CD14-positive monocyte (primary cell): ENCODE data around the gene GRM5. TPM values are rescaled to one million over a fixed set of nuclear protein-coding genes. Genes with fewer than 3 reads are reported as not detected.

Experiments
- DNase-seq, 3 donors: peaks; one replicate each; pipeline ENCODE4 v3.0.0-alpha.2; 2011 to 2022
- H2AFZ ChIP-seq: 2 replicates; pipeline ENCODE4 v1.6.0; 2012; ENCODE audit warnings: mild to moderate bottlenecking, low read depth, low read length, inconsistent platforms; ENCODE audit not compliant: insufficient read depth, poor library complexity, severe bottlenecking
- H3K27ac ChIP-seq, 2 donors: 1 replicate in 1 of 2; 2 replicates in 1 of 2; pipeline ENCODE4 v1.5.1; 2012 to 2013; ENCODE audit warnings: low read length in 2 of 2, control low read depth in 1 of 2, inconsistent platforms in 1 of 2, low read depth in 1 of 2, mild to moderate bottlenecking in 1 of 2
- H3K27me3 ChIP-seq, 2 donors: one replicate each; pipeline versions ENCODE4 v1.6.0 to v1.6.1; 2011 to 2013; ENCODE audit warnings: low read length in 2 of 2; ENCODE audit not compliant: control insufficient read depth in 2 of 2, insufficient read depth in 2 of 2
- H3K36me3 ChIP-seq, 2 donors: replicated peaks in 1 of 2; 1 replicate in 1 of 2; 2 replicates in 1 of 2; pipeline versions ENCODE4 v1.5.1 to v1.6.1; 2012 to 2013; ENCODE audit warnings: low read length in 2 of 2, control low read depth in 1 of 2, inconsistent platforms in 1 of 2, mild to moderate bottlenecking in 1 of 2; ENCODE audit not compliant: insufficient read depth in 2 of 2, control insufficient read depth in 1 of 2
- H3K4me1 ChIP-seq, 2 donors: 1 replicate in 1 of 2; 2 replicates in 1 of 2; pipeline versions ENCODE4 v1.5.1 to v1.6.1; 2012 to 2013; ENCODE audit warnings: low read length in 2 of 2, control low read depth in 1 of 2, inconsistent platforms in 1 of 2, mild to moderate bottlenecking in 1 of 2, moderate library complexity in 1 of 2; ENCODE audit not compliant: insufficient read depth in 2 of 2, control insufficient read depth in 1 of 2
- H3K4me2 ChIP-seq: replicated peaks from 2 replicates; pipeline ENCODE3; 2012; ENCODE audit warnings: low read length, moderate library complexity, mild to moderate bottlenecking; ENCODE audit not compliant: poor library complexity, severe bottlenecking; ENCODE audit errors: extremely low read depth
- H3K4me3 ChIP-seq, 3 experiments: fragments of 200-600 bp in 1 of 3; sonication (generic) in 1 of 3; replicated peaks in 1 of 3; 1 replicate in 2 of 3; 2 replicates in 1 of 3; pipeline ENCODE4 v1.5.1; 2011 to 2013; ENCODE audit warnings: low read length in 3 of 3, mild to moderate bottlenecking in 3 of 3, control low read depth in 2 of 3, low read depth in 2 of 3, inconsistent platforms in 1 of 3, moderate library complexity in 1 of 3
- H3K79me2 ChIP-seq: 2 replicates; pipeline ENCODE4 v1.6.0; 2012; ENCODE audit warnings: mild to moderate bottlenecking, control low read depth, inconsistent platforms, low read length, moderate library complexity; ENCODE audit not compliant: insufficient read depth
- H3K9ac ChIP-seq: 2 replicates; pipeline ENCODE4 v1.6.0; 2017; ENCODE audit warnings: low read length, mild to moderate bottlenecking; ENCODE audit not compliant: insufficient read depth, poor library complexity, severe bottlenecking
- H3K9me3 ChIP-seq, 2 donors: replicated peaks in 1 of 2; 1 replicate in 1 of 2; 2 replicates in 1 of 2; pipeline versions ENCODE4 v1.5.1 to v1.6.1; 2012 to 2013; ENCODE audit warnings: low read length in 2 of 2, control low read depth in 1 of 2; ENCODE audit not compliant: control insufficient read depth in 1 of 2, insufficient read depth in 1 of 2
- H4K20me1 ChIP-seq: 2 replicates; pipeline ENCODE4 v1.6.0; 2012; ENCODE audit warnings: mild to moderate bottlenecking, low read length, control low read depth, moderate library complexity; ENCODE audit not compliant: insufficient read depth
- H3K27ac Mint-ChIP-seq, 7 donors: one replicate each; pipeline ENCODE4 v1.8.0; 2020; ENCODE audit warnings: mild to moderate bottlenecking in 7 of 7, mixed read lengths in 7 of 7, moderate library complexity in 6 of 7, inconsistent platforms in 2 of 7
- H3K27me3 Mint-ChIP-seq, 3 donors: one replicate each; pipeline ENCODE4 v1.8.0; 2021 to 2022; ENCODE audit warnings: low read depth in 3 of 3, mild to moderate bottlenecking in 3 of 3, mixed read lengths in 3 of 3, moderate library complexity in 3 of 3, inconsistent platforms in 1 of 3
- H3K36me3 Mint-ChIP-seq, 2 donors: one replicate each; pipeline ENCODE4 v1.8.0; 2020; ENCODE audit warnings: mixed read lengths in 2 of 2, inconsistent platforms in 1 of 2, mild to moderate bottlenecking in 1 of 2
- H3K4me1 Mint-ChIP-seq: one replicate; pipeline ENCODE4 v1.8.0; 2020; ENCODE audit warnings: mild to moderate bottlenecking, mixed read lengths
- H3K4me3 Mint-ChIP-seq, 2 donors: one replicate each; pipeline ENCODE4 v1.8.0; 2020; ENCODE audit warnings: mild to moderate bottlenecking in 2 of 2, mixed read lengths in 2 of 2, moderate library complexity in 1 of 2
- H3K9me3 Mint-ChIP-seq, 7 donors: one replicate each; pipeline ENCODE4 v1.8.0; 2020 to 2022; ENCODE audit warnings: mixed read lengths in 7 of 7, mild to moderate bottlenecking in 6 of 7, moderate library complexity in 6 of 7, inconsistent platforms in 2 of 7
- WGBS: methylation state at CpG from one replicate; pipeline ENCODE4 v1.1.5; 2013; ENCODE audit warnings: missing lambda C conversion rate; ENCODE audit not compliant: insufficient coverage; 5-methylcytosine and 5-hydroxymethylcytosine counted together
- intact Hi-C, 2 donors: fragments of 100-400 bp; cut with micrococcal nuclease; formaldehyde crosslinking; loops; one replicate each; pipeline versions ENCODE4 v1.15.0 to v1.15.1; 2023
- polyA plus RNA-seq, 3 donors: library from polyadenylated mRNA; depleted of rRNA in 1 of 3; unstranded in 2 of 3; stranded (reverse) in 1 of 3; fragments of 300-500 nt in 2 of 3; fragments of >200 nt in 1 of 3; fragmentation: Illumina TruSeq in 2 of 3; gene quantifications; 1 replicate in 2 of 3; 2 replicates in 1 of 3; pipeline ENCODE4 v1.2.3, GENCODE V29; 2012 to 2021
- TF ChIP-seq, protein P1 (sequence below): fragments of 200-600 bp; IDR thresholded peaks from one replicate; pipeline ENCODE4 v1.8.0; 2022; ENCODE audit warnings: antibody characterized with exemption, mild to moderate bottlenecking

GRM5 gene
- polyA plus RNA-seq, 3 donors, result not detected

DNA sequence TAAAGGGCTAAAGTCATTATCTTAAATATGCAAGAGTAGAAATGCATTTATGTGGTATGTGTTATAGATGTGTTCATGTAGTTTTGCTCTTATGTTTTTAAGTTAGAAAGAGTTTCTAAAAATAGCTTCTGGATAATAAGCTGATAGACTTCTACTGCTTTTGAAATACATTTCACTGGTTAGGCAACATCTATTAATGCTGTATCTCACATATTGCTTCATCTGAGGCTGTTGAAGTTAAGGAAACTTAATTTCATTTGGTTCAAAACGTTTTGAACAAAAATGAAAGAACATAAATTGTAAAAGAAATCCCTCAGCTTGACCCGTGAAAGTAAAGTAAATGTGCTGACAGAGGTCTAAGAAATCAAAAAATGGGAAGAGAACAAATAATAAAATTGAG is 564.2 kb downstream of the GRM5 start:
- TF ChIP-seq, protein P1, sequence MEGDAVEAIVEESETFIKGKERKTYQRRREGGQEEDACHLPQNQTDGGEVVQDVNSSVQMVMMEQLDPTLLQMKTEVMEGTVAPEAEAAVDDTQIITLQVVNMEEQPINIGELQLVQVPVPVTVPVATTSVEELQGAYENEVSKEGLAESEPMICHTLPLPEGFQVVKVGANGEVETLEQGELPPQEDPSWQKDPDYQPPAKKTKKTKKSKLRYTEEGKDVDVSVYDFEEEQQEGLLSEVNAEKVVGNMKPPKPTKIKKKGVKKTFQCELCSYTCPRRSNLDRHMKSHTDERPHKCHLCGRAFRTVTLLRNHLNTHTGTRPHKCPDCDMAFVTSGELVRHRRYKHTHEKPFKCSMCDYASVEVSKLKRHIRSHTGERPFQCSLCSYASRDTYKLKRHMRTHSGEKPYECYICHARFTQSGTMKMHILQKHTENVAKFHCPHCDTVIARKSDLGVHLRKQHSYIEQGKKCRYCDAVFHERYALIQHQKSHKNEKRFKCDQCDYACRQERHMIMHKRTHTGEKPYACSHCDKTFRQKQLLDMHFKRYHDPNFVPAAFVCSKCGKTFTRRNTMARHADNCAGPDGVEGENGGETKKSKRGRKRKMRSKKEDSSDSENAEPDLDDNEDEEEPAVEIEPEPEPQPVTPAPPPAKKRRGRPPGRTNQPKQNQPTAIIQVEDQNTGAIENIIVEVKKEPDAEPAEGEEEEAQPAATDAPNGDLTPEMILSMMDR, result no peak
- intact Hi-C loops, result no loop called here
- Histone ChIP-seq H3K9me3 (no peaks in the 10 kb centered on the region), H3K9ac (no peak overlapping the region), H3K4me2 (no peak overlapping the region), H3K27me3 (peaks cover 10 to 11% of the 10 kb centered on the region in 2 donors), H2AFZ (no peak overlapping the region), H4K20me1 (no peaks in the 10 kb centered on the region), H3K4me1 (no peaks in the 10 kb centered on the region), H3K27ac (no peak overlapping the region), H3K36me3 (no peaks in the 10 kb centered on the region), H3K79me2 (no peaks in the 10 kb centered on the region), H3K4me3 (no peak overlapping the region)
- H3K27me3 Mint-ChIP-seq, result peaks cover 8 to 9% (median 8%) of the 10 kb centered on the region in 3 donors
- no peak for DNase-seq
- peaks cover 3% of the 10 kb centered on the region for H3K4me1 Mint-ChIP-seq
- no CpG with 5 or more reads among the region's 2 CpGs for WGBS
- peak overlapping the region in 1 of 7 donors; percentile 27 for H3K27ac Mint-ChIP-seq
- no peaks in the 10 kb centered on the region for H3K36me3 Mint-ChIP-seq
- H3K9me3 Mint-ChIP-seq, result peaks cover 0 to 2% (median 0%) of the 10 kb centered on the region in 7 donors
- no peak overlapping the region for H3K4me3 Mint-ChIP-seq

DNA sequence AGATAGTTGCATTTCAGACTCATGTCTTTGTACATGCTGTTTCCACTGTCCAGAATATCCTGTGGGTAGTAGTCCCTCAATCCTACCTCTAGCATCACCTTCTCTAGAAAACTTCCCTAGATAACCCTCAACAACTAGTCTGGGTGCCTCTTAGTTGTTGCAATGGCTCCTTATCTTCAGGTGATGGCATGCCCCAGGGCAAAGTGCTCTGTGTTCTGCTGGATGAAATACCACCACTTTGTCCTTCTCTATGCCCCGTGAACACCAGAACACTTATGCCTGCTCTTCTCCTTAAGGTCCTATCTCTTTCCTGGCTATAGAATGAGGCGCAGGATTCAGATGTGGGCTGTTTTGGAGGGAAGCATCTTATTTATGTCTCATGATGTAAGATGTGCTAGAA is 569.9 kb downstream of the GRM5 start:
- Histone ChIP-seq H3K27me3 (no peaks in the 10 kb centered on the region), H3K9ac (no peak overlapping the region), H3K4me1 (no peaks in the 10 kb centered on the region), H3K36me3 (no peaks in the 10 kb centered on the region), H3K4me3 (no peak overlapping the region), H2AFZ (no peak overlapping the region), H3K79me2 (no peaks in the 10 kb centered on the region), H3K27ac (no peak overlapping the region), H3K4me2 (no peak overlapping the region), H4K20me1 (no peaks in the 10 kb centered on the region), H3K9me3 (no peaks in the 10 kb centered on the region)
- H3K27me3 Mint-ChIP-seq, result peaks cover 0 to 2% (median 0%) of the 10 kb centered on the region in 3 donors
- H3K27ac Mint-ChIP-seq, result peak overlapping the region in 1 of 7 donors; percentile 7
- H3K4me3 Mint-ChIP-seq, result no peak overlapping the region
- no CpG with 5 or more reads among the region's 2 CpGs for WGBS
- intact Hi-C loops, result no loop called here
- H3K36me3 Mint-ChIP-seq, result no peaks in the 10 kb centered on the region
- TF ChIP-seq, protein P1, result no peak
- H3K9me3 Mint-ChIP-seq, result peaks cover 0 to 2% (median 0%) of the 10 kb centered on the region in 7 donors
- no peaks in the 10 kb centered on the region for H3K4me1 Mint-ChIP-seq
- DNase-seq, result no peak
